GM18511 (cell line): Measurements from ENCODE around the gene SH3RF1.

Source experiments
- ATAC-seq: cut with Tn5 transposase; IDR thresholded peaks from one replicate; pipeline ENCODE4 v1.9.1; 2021; ENCODE audit warnings: mild to moderate bottlenecking, moderate library complexity; ENCODE audit not compliant: unreplicated experiment

The SH3RF1 gene

DNA sequence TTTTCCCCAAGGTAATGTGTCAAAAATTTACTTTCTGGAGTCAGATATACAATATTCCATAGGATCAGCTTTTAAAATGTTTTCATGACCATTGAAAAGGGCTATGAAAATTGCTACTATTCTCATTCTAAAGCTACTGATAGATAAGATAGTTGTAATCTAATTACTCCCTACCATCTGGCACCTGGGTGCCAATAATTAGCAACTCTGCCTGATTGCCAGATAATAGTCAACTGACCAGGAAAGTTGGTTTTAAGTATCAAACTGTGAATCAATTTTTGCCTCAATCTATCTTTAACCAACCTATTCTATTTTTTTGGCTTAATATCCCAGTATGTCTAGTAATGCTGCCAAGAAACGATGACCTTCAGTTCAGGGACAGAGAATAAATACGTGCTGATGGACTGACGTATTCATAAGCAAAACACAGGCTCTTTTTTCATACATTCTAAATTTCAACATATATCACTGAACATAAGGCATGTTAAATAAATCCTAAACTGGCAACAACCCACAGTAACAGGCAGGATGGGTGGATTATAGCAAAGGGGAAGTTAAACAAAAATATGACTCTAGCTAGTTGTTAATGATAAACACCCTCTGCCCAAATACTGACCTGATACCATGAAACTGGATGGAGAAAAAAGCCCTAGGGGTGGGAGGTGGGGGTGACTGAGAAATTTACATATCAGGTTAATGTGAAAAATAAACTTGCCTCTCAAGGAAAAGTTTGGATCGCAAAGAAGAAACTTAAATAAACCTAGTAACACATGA is 18.2 kb downstream of the SH3RF1 start:
- ATAC-seq: peak; percentile 76

DNA sequence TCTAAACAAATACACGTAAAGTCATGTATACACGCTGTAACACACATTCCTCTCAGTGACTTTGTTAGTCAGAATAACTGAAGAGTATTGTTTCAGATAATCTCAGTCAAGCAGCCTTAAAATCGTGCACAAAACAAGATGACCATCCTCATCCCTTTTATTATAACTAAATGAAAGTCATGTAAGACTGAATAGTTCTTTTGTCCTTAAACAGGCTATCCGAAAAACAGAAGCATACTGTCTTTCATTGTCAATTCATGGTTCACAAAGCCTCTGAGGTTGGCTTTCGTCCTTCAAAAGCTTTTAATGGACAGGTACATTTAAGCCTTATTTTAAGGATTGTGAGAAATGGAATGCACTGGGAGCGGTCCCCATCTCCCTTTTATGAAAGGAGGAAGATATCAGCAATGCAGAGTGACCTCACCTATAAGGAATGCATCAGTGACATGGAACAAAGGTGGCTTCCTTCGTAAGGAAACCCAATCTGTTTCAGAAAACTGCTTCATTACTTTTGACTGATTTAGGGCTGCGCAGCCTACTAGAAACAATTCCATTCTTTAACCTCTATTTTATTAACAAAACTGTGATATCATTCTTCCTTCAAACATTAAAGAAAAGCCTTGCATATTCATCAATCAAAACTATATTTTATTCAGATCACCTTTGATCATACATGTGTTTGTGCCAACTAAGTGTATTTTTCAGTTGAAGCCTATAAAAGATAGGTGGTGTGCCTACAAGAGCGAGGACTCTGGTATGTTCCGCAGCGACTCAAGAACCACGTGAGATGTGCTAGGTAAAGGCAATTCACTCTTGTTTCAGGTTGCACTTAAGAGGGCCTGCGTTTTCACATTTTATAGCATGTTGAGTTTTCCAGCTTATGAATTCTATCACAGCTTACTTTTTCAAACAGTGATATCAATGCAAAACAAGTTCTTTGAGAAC is 19.2 kb downstream of the SH3RF1 start:
- ATAC-seq: no peak

- no peak for ATAC-seq
These were observed 20.0 kb downstream of the SH3RF1 start for GRCh38 chr4:169250796-169251195.

GRCh38 chr4:169249999-169250398 is 20.8 kb downstream of the SH3RF1 start:
- ATAC-seq: no peak

- peak; percentile 65 for ATAC-seq
These were observed 21.4 kb downstream of the SH3RF1 start for GRCh38 chr4:169249214-169249973.

- ATAC-seq: no peak
These were observed 22.1 kb downstream of the SH3RF1 start for GRCh38 chr4:169248645-169249044.

DNA sequence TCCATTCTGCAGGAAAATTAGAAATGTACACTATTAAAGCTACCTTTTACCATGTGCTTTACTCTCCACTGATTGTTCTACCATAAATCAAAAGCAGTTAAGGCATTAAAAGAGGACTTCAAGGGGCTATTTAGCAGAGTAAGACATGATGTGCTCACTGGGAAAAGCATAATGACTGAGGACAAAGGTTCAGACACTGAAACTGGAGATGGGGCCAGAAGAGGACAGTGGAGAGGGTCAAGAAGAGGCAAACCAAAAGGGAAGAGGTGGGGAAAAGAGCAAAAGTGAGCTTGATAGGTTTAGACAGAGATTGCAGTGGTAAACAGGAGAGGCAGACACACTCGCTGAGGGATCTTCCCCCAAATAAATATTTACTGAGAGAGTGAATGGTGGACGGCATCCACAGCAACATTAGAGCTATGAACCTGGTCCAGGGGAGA is 23.8 kb downstream of the SH3RF1 start:
- ATAC-seq: no peak

DNA sequence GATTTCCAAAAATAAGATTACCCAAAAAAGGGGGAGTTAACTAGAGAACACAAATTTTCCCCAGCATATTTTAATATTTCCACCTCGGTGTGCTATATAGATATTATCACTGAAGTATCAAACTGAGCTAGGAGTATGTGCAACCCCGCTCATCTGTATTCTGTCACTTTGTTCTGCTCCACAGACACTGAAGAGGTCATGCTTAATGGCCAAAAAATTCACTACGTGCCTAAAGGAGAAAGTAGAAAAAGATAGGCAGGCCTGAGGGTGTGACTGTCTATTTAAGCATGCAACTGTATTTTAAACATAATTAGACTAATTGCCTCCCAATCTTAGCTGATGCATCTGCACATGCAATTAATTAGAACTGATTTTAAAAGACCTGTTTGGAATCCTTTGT is 24.5 kb downstream of the SH3RF1 start:
- no peak for ATAC-seq

- no peak for ATAC-seq
These were observed 25.7 kb downstream of the SH3RF1 start for GRCh38 chr4:169245061-169245460.

DNA sequence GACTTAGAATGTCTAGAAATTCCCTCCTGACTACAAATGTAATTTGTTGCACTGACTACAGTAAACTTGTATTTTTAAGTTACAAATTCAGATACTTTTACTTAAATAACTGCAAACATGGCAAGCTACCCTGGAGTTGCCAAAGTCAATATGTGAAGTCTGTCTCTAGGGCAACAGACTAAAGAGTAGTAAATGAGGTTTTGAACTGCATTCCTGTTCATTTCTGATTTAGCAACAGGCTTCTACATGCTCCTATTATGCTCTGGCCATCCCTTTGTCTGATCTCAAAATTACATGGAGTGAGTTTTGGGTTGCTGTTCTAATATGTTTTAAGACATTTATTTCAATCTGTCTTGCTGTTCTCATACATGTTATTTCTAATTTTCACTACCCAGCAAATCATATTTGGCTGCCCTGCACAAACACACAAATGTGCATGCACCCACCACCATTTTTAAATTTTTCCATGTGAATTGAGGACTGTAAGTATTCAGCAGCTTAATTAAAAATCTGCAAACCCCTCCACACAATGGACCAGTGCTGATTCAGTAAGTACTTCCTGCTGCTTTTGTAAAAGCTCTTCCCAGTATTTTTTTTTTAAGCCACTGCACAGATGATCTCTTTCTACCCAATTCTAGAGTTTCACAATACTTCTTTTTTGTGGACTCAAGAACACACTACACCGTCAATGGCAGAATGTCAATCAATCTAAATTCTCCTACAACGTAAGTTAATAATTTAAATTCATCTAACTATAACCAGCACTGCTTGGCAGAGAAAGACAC is 26.7 kb downstream of the SH3RF1 start:
- ATAC-seq: no peak

DNA sequence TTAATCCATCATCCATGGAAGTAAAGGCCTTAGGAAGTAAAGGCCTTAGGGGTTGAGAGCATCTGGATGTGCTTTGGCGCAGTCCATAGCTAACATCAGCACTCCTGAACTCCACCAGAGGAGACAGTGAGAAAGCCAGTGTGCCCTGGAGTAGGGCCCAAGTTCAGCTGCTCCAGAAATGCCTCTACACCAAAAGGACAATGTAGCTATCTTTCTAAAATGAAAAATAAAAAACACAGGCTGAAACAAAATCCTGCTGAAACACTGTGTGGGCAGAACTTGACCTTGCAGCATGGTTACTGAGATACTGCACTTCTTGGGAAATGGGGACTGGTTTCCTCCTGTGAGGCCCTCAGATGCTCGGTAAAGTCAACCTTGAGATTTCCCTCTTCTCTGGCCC is 29.3 kb downstream of the SH3RF1 start:
- ATAC-seq: no peak

DNA sequence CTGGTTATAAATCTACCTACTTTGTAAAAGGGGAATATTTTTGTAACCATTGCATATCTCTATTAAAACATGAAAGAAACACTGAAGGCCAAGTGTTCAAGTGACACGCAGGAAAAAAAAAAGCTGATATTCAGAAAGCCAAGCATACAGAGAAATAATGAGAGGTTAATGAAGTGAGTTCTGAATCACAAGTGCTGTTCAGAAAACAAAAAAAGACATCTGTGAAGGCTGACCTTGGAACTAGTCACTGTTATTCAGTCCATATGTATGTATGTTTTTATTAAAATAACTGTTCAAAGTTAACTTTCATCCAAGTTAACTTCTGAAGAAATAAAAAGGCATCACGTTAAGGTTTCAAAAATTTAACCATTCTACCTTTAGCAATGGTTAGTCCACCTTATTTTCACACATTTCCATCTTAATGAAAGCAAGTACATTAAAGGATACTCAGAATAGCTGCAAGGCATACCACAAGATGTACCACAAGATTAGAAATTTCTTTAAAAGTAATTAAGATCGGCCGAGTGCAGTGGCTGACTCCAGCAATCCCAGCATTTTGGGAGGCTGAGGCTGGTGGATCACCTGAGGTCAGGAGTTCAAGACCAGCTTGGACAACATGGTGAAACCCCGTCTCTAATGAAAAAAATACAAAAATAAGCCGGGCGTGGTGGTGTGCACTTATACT is 31.4 kb downstream of the SH3RF1 start:
- ATAC-seq: no peak

- no peak for ATAC-seq
These were observed 32.3 kb downstream of the SH3RF1 start for GRCh38 chr4:169238445-169238844.

DNA sequence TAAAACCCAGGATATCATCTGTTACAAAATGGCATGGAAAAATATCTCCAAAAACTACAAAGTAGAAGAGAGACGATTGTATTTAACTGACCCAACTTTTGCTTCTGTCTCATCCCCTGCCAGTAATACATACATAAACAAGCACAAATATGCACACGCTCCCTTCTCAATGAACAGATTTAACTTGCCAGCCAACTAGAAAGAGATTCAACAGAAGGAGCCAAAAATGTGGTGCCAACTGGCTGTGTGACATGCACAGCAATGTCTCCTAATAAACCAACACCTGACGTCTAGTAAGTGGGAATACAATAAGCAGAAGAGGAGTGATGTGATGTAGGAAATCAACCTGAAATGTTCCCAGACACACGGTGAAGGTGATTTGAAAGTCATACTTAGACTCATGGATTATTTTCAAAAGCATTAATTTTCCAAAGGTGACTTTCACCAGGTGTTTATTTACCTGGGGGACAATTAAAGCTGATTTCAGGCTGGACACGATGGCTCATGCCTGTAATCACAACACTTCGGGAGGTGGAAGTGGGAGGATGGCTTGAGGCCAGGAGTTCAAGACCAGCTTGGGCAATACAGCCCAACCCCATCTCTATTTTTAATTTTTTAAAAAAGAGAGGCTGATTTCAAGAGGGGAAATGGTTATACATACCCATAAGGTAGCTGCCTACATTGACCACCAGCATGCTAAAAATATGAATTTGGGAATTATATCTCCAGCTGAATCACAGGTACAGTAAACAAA is 33.7 kb downstream of the SH3RF1 start:
- no peak for ATAC-seq

- no peak for ATAC-seq
These were observed 34.7 kb downstream of the SH3RF1 start for GRCh38 chr4:169236078-169236477.

DNA sequence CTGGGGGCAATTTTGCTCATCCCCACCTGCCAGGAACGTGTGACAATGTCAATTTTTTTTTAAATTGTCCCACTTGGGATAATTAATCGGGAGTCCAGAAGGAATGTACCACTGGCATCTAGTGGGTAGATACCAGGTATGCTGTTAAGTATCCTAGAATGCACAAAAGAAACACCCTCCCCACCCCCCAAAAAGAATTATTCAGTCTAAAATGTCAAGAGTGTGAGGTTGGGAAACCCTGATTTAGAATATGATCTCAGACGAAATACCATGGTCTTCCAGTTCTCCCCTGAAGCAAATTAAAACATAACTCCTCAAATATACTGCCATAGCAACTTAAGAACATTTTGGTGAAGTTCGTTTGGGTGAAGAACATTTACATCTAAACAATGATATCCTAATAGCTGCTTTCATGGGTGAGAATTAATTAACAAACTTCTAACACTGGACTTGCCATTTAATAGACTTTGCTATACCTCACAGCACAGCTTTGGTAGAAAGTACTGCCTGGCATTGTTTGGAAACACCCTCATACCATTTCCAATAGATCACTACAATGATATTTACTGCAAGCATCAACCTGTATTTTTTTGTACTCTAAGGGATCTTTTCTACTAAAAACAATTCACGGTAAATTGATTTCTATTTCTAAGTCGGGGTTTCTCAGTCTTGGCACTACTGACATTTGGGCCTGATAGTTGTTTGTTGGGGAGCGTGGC is 36.5 kb downstream of the SH3RF1 start:
- ATAC-seq: no peak

- ATAC-seq: no peak
These were observed 37.1 kb downstream of the SH3RF1 start for GRCh38 chr4:169233691-169234090.

DNA sequence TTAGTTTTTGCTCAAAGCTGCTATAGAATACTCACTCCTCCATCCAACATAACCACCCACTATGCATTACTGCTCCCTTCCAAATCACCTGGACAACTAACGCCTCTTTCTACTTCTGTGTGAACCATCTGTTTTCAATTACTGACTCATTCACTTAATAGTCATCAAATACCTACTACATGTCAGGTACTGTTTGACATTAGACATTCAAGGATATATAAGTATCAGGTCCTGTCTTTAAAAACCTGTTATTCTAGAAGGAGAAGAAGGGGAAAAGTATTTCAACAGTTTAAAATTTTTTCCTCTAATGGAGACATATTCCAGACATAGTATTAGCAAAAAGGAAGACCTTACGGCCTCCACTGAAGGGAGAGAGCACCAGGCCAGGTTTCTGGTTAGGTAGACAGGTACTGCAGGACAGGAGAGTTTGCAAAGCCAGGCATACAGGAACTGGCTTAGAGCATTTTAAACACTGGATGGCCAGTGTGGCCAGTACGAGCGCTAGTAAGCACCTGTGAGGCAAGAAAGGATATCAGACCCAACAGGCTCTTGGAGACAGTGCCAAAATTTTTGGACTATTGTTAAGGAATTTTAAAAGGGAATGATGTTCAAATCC is 39.0 kb downstream of the SH3RF1 start:
- no peak for ATAC-seq
